SK-N-SH (cell line): ENCODE measurements around the gene WIPF2.

Source experiments
- CHD2 ChIP-seq: fragments of 150-350 bp; IDR thresholded peaks from 2 replicates; pipeline ENCODE4 v1.6.1; 2018; ENCODE audit warnings: low read length; ENCODE audit not compliant: partially characterized antibody
- CTCF ChIP-seq: fragments of 200-600 bp; sonication (generic); IDR thresholded peaks from 2 replicates; pipeline ENCODE4 v1.6.1; 2017; ENCODE audit warnings: antibody characterized with exemption, mild to moderate bottlenecking, moderate library complexity
- EZH2phosphoT487 ChIP-seq: fragments of 200-600 bp; sonication (generic); IDR thresholded peaks from 2 replicates; pipeline ENCODE4 v1.6.1; 2017; ENCODE audit warnings: low read depth, mixed run types, mild to moderate bottlenecking, antibody characterized with exemption, moderate library complexity, borderline replicate concordance
- RCOR1 ChIP-seq: fragments of 150-350 bp; IDR thresholded peaks from 2 replicates; pipeline ENCODE4 v1.6.1; 2017; ENCODE audit warnings: antibody characterized with exemption, low read length
- RFX5 ChIP-seq: IDR thresholded peaks from 2 replicates; pipeline ENCODE4 v1.6.1; 2012; ENCODE audit warnings: mild to moderate bottlenecking, improper control_type of control experiment, low read length
- USF2 ChIP-seq: fragments of 150-350 bp; IDR thresholded peaks from 2 replicates; pipeline ENCODE4 v1.6.1; 2017; ENCODE audit warnings: antibody characterized with exemption, low read length, low read depth, borderline replicate concordance

GRCh38 chr17:40286473-40286872, 67.4 kb downstream of the WIPF2 start:
- no peak for TF ChIP-seq RCOR1
- no peak for TF ChIP-seq CTCF
- TF ChIP-seq RFX5, result no peak
- TF ChIP-seq EZH2phosphoT487, result no peak
- TF ChIP-seq USF2, result no peak
- no peak for TF ChIP-seq CHD2
